ENCODE measurements around the gene DNAJC17.

DNAJC17 gene

DNA sequence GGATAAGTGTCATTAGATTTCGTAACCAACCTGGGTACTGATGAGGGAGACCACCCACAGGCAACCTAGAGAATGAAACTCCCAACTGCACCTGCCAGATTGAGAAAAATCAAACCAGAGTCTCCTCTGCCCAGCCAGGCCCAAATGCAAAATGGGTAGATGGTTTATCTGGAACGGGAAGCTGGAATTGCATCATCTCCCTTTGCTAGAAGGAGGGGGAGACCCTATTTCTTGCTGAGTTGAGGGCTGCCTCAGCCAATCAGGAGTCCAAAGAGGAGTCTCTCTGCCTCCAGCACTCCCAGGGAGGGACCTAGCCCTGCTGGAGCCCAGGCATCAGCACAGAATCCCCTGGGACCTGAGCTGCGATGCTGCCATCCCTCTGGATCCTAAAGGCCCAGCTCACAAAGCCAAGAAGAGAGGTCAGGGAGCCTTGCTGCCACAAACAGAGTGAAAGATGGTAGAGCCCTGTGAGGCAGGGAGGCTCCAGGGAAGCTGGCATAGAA, 60.3 kb downstream of the DNAJC17 start:
- DNase-seq (ENCODE audit: low read depth, low spot score): no peak
- H3K27ac ChIP-seq: no peak overlapping the region

DNA sequence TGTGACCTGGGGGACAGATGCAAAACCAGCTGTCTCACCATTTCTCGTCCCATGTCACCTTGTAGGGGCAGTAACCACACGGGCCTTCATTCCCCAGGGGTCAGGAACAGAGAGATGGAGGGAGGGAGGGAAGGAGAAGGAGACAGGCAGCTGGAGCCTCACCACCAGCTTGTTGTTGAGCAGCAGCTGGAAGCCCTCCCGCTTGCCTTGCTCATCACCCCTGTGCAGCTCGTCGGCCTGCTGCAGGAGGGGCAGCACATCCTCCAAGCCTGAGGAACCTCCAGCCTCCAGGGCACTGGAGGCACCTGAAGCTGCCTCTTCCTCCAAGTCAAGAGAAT, 62.5 kb downstream of the DNAJC17 start:
- no peak overlapping the region for H3K27ac ChIP-seq
- no peak for DNase-seq (ENCODE audit: low read depth, low spot score)

DNA sequence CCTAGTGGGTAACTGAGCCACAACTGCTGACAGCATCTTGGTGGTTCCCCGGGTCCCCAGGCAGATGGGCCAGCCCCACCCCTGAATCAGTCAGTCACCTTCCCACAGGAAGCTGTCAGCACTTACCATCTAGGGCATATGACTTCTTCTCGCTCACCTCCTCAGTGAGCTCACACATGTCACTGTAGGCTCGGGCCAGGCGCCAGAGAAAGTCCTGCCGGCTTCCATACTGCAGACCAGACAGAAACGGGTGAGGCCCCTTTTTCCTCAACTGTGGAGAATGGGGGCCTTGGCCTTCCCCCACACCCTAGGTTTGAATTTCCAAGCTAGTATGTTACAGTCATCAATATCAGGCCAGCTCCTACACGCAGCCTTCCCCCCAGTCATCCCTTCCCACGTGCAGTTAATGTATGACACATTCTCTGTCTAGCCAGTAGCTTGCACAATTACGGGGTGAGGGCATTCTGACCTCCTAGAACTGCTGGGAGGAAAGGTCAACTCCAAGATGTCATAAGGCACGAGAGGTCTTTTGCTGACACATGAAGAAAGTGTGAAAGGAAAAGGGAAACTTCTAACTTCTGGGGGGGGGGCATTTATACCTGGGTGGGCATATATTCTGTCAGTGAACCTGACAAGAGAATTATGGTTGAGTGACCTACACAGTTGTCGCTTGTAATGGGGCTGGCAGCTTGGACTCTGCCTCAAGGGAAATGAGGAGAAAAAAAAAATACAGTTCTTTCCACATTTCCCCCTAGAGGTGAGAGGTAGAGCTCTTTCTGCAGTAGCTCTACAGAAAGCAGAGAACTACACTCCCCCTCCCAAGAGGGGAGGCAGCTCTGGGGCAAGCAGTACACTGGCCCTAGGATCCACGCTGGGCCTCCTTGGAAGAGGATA, 63.1 kb downstream of the DNAJC17 start:
- peak overlapping the region; percentile 37 for H3K27ac ChIP-seq
- DNase-seq (ENCODE audit: low read depth, low spot score): peak; percentile 60

DNA sequence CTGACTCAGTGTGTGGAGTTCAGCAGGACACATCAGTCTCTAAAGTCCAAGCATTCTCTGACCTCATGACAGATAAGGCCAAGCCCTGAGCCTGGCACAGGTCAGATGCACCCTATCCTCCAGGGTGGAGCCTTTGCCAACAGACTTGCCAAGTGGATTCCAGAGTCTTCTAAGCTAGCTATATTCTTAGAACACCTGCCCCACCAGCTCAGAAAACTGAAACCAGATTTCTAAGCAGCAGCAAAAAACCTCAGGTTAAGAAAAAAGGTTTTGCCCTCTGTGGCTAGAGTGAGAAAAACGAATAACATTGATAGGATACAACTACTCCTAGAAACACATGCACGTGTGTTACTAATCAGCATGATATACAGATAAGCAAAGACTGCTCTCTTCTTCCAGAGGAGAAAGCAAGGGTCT, 63.8 kb downstream of the DNAJC17 start:
- peak overlapping the region; percentile 37 for H3K27ac ChIP-seq

DNA sequence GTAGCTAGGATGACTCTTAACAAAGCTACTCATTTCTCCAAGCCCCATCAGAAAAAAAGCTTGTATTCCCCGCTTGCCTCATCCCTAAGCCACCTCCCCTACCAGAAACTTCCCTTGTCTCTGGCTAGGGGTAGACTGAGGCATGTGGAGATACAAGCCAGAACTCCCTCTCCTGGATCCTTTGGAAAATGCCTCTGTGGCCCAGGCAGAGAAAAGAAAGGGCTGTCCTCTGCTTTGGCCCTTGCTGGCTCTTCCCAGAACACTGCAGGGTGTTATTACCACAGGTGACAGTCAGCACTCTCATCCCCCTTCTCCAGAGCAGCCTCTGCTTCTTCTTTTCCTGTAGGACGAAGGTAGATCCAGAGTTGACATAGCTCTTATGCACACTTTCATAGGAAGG, 67.4 kb downstream of the DNAJC17 start:
- DNase-seq (ENCODE audit: low read depth, low spot score): no peak
- no peak overlapping the region for H3K27ac ChIP-seq

More for the DNA sequence above, 63.8 kb downstream of the DNAJC17 start:
- DNase-seq (ENCODE audit: low read depth, low spot score): no peak

DNA sequence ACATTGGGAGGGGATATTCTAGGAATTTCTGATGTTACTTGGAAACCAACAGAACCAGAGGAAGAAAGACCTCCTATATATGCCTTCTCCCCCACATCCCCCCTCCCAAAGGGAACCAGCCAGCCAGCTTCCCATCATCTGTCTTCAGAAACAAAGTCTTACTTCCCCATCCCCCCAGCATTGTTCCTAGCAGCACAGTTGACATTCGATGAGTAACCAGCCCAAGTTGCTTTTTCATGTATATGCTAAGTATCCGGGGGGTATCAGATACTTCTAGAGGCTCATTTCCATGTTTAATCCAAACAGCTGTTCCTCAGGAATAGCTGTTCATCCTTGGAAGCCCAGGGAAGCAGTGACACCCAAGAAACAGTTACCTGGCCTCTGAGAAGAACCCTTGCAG, 68.2 kb downstream of the DNAJC17 start:
- no peak for DNase-seq (ENCODE audit: low read depth, low spot score)
- H3K27ac ChIP-seq: no peak overlapping the region

DNA sequence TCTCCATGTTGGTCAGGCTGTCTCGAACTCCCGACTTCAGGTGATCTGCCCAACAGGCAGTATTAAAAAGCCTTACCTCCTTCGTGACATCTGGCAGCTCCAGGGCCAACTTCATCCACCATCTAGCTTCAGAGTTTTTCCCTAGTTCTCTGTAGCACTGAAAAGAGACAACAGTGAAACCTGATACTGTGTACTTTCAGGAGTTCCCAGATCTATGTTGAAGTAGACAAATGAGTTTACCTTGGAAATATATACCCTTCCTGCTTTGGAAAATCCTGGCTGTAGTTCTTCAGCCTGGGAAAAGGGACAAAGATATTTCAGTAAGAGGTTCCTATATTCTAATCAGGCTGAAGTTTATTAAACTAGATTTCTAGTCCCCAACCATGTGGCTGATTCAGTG, 70.2 kb downstream of the DNAJC17 start:
- H3K27ac ChIP-seq: no peak overlapping the region

DNA sequence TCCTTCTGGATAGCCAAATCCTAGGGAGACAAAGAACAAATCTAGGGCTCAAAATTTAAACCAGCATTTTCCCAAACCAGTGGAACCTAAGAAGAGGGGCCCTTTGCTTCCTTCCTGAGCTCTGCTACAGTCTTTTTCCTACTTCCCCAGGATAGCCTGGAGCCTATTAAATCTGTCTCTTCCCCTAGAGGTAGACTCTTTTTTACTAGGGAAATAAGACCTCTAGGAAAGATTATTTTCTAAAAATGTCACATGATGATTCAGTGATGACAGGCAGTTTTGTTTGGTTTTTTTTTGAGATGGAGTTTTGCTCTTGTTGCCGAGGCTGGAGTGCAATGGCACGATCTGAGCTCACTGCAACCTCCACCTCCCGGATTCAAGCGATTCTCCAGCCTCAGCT, 70.7 kb downstream of the DNAJC17 start:
- DNase-seq (ENCODE audit: low read depth, low spot score): no peak
- H3K27ac ChIP-seq: no peak overlapping the region

More for the DNA sequence above, 70.2 kb downstream of the DNAJC17 start:
- DNase-seq (ENCODE audit: low read depth, low spot score): no peak

DNA sequence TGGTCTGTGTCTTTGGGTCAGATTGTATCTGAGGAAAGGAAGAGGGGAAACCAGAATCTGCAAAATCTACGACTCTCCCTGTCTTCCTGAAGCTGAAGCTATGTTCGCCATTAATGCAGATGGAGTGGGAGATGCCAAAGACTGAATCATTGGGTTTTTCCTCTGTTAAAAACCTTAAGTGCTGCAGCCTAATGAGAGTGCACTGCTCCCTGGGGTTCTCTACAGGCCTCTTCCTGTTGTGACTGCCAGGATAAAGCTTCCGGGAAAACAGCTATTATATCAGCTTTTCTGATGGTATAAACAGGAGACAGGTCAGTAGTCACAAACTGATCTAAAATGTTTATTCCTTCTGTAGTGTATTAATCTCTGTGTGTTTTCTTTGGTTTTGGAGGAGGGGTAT, 76.2 kb downstream of the DNAJC17 start:
- no peak for DNase-seq (ENCODE audit: low read depth, low spot score)
- H3K27ac ChIP-seq: no peak overlapping the region

DNA sequence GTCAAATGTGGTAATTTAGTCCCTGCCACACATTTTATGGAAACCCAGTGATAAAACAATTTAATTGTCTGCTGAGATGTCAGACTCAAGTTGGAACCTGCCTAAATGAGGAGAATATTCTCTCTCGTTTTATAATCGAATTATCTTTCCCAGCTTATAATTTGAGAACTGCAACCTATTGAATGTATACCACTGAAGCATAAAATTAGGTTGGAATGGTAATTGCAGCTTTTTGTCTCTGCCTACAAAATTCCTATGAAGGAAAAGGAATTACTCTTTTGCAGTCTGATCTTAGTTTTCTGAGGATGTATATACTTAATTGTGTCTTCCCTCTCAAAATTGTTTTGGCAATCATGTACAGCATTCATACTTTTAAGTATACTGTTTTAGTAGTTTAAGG, 83.4 kb downstream of the DNAJC17 start:
- no peak overlapping the region for H3K27ac ChIP-seq

DNA sequence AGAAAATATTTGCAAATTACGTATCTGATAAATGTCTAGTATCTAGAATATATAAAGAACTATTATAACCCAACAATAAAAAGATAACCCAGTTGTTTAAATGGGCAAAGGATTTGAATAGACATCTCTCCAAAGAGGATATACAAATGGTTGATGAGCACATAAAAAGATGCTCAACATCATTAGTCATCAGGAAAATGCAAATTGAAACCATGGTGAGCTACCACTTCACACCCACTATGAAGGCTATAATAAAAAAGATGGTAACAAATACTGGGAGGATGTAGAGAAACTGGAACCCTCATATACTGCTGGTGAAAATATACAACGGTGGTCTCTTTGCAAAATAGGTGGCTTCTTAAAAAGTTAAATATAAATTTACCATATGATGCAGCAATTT, 84.3 kb downstream of the DNAJC17 start:
- DNase-seq (ENCODE audit: low read depth, low spot score): no peak
- no peak overlapping the region for H3K27ac ChIP-seq

More for the DNA sequence above, 83.4 kb downstream of the DNAJC17 start:
- no peak for DNase-seq (ENCODE audit: low read depth, low spot score)

DNA sequence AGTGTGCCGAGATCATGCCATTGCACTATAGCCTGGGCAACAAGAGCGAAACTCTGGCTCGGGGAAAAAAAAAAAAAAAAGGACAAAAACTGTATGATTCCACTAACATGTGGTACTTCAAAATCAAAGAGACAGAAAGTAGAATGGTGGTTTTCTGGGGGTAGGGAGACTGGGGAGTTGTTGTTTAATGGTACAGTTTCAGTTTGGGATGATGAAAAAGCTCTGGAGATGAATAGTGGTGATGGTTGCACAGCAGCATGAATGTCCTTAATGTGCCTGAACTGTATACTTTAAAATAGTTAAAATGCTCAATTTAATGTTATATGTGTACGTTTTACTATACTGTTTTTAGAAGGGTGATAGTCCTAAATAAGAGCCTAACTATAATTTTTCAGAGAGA, 84.9 kb downstream of the DNAJC17 start:
- DNase-seq (ENCODE audit: low read depth, low spot score): no peak
- no peak overlapping the region for H3K27ac ChIP-seq

DNA sequence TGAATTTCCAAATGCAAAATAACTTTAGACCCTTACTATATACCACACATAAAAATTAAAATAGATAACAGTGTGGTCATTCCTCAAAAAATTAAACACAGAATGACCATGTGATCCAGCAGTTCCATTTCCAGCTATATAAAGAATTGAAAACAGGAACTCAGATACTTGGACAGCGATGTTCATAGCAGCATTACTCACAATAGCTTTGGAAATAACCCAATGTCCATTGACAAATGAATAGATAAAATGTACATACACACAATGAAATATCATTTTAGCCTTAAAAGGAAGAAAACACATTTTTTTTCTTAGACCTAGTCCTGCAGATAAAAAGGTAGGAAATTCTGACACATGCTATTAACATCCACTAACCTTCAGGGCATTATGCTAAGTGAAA, 85.6 kb downstream of the DNAJC17 start:
- no peak overlapping the region for H3K27ac ChIP-seq
- no peak for DNase-seq (ENCODE audit: low read depth, low spot score)

DNA sequence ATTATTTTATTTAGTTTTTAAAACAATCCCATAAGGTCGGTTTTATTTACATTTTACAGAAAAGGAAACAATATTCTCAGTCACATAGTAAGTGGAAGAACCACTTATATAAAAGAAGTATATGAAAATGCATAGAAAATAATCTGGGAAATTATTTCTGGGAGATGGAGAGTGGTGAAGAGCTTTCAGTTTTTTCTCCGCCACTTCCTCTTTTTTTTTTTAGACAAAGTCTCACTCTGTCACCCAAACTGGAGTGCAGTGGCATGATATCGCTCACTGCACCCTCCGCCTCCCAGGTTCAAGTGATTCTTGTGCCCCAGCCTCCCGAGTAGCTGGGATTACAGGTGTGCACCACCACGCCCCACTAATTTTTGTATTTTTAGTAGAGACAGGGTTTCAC, 91.1 kb downstream of the DNAJC17 start:
- no peak for DNase-seq (ENCODE audit: low read depth, low spot score)
- no peak overlapping the region for H3K27ac ChIP-seq

Measured in epithelial cell of prostate (primary cell).